ENCODE results near the gene CCDC17. TPM values are rescaled to one million over a fixed set of nuclear protein-coding genes. Genes with fewer than 3 reads are reported as not detected.

CCDC17 gene
- 0.57 and 0.74 TPM in 2 replicates for total RNA-seq

GRCh38 chr1:45623972-45624371, at the start of gene CCDC17:
CCDC17 (minus strand) TSS chr1:45624054; CDS start chr1:45623909, 145 bp downstream.

GRCh38 chr1:45583666-45584350, 40.0 kb downstream of the CCDC17 start, which contains the start of gene NASP:
NASP (plus strand) TSS chr1:45584041; CDS start chr1:45584147, 106 bp downstream.

Other genes with a start within 250 kb of the CCDC17 start
- 3.0 and 3.2 TPM in 2 replicates for gene TESK2, start 132.9 kb downstream of the CCDC17 start, total RNA-seq
- 0.55 and 0.57 TPM in 2 replicates for gene CCDC163, start 124.0 kb downstream of the CCDC17 start, total RNA-seq
- 1.7 and 2.1 TPM in 2 replicates for gene MMACHC, start 123.8 kb downstream of the CCDC17 start, total RNA-seq
- 606 and 702 TPM in 2 replicates for gene PRDX1, start 102.2 kb downstream of the CCDC17 start, total RNA-seq
- gene AKR1A1, start 73.2 kb downstream of the CCDC17 start, total RNA-seq: 128 and 133 TPM in 2 replicates
- 31.6 and 32.0 TPM in 2 replicates for gene NASP, start 40.0 kb downstream of the CCDC17 start, total RNA-seq
- gene GPBP1L1, start 62.5 kb upstream of the CCDC17 start, total RNA-seq: 60.4 and 62.7 TPM in 2 replicates
- 9.6 and 11.9 TPM in 2 replicates for gene TMEM69, start 64.1 kb upstream of the CCDC17 start, total RNA-seq
- 11.8 and 12.2 TPM in 2 replicates for gene IPP, start 126.6 kb upstream of the CCDC17 start, total RNA-seq
- 10.7 and 19.6 TPM in 2 replicates for gene MAST2, start 179.6 kb upstream of the CCDC17 start, total RNA-seq